Myocyte (in vitro differentiated cells): ENCODE measurements around the gene HDAC2. TPM values are rescaled to one million over a fixed set of nuclear protein-coding genes. Genes with fewer than 3 reads are reported as not detected.
A peak's percentile ranks its signal among the peaks of the same experiment; 100 is the strongest.
"Not testable (repeated sequence)": the region's sequence is repeated elsewhere in the genome, so short reads cannot be mapped to it uniquely, and the experiment has no call there.

ENCODE experiments used
- DNase-seq: peaks from one replicate; pipeline ENCODE4 v3.0.0-alpha.2; 2012; ENCODE audit warnings: low read depth
- total RNA-seq: library from RNA; depleted of rRNA; stranded (reverse); fragments of >200 nt; gene quantifications from 2 replicates; pipeline ENCODE4 v1.2.3, GENCODE V29; 2014

The HDAC2 gene
- total RNA-seq, 1 donor from 2014 or later, result 59.6 TPM

GRCh38 chr6:113920663-113921267, 50.2 kb downstream of the HDAC2 start:
- DNase-seq, result no peak

- not testable (repeated sequence) for DNase-seq
These were observed 60.7 kb downstream of the HDAC2 start for GRCh38 chr6:113910285-113910684.

GRCh38 chr6:113909224-113909856, 61.6 kb downstream of the HDAC2 start:
- peak; percentile 79 for DNase-seq

GRCh38 chr6:113908801-113909200, 62.1 kb downstream of the HDAC2 start:
- DNase-seq, result no peak

- DNase-seq, result no peak
These were observed 63.7 kb downstream of the HDAC2 start for GRCh38 chr6:113907102-113907815.

- DNase-seq, result peak; percentile 74
These were observed 67.2 kb downstream of the HDAC2 start for GRCh38 chr6:113903666-113904330.

- no peak for DNase-seq
These were observed 69.5 kb downstream of the HDAC2 start for GRCh38 chr6:113901482-113901881.

GRCh38 chr6:113894712-113895674, 76.0 kb downstream of the HDAC2 start:
- DNase-seq, result no peak

- DNase-seq, result peak; percentile 9
These were observed 77.1 kb downstream of the HDAC2 start for GRCh38 chr6:113893866-113894265.

- no peak for DNase-seq
These were observed 77.5 kb downstream of the HDAC2 start for GRCh38 chr6:113893451-113893850.

- DNase-seq, result no peak
These were observed 81.9 kb downstream of the HDAC2 start for GRCh38 chr6:113888956-113889630.

- no peak for DNase-seq
These were observed 82.5 kb downstream of the HDAC2 start for GRCh38 chr6:113888493-113888892.

- DNase-seq, result no peak
These were observed 84.4 kb downstream of the HDAC2 start for GRCh38 chr6:113886512-113886911.

- DNase-seq, result no peak
These were observed 86.9 kb downstream of the HDAC2 start for GRCh38 chr6:113884011-113884410.

Other genes with a start within 250 kb of the HDAC2 start
- gene MARCKS, start 113.8 kb downstream of the HDAC2 start, total RNA-seq, result 89.0 and 103 TPM in 2 replicates